ENCODE results near the gene STAT4.

GRCh38 chr2:191115804-191116203 lies 35.0 kb downstream of the STAT4 start:
- TF ChIP-seq CTCF (IDR thresholded peaks at IDR 0.05), result no peak
- TF ChIP-seq POLR2A (IDR thresholded peaks at IDR 0.05), result no peak
- TF ChIP-seq POLR2AphosphoS5 (IDR thresholded peaks at IDR 0.05), result no peak

Measured in transverse colon (tissue), 4 donors.